GM19025 (cell line): Measurements from ENCODE around the gene KRTAP10-5.

Source experiments
- ATAC-seq: cut with Tn5 transposase; IDR thresholded peaks from one replicate; pipeline ENCODE4 v1.9.1; 2021; ENCODE audit warnings: mild to moderate bottlenecking, low read depth, moderate library complexity; ENCODE audit not compliant: unreplicated experiment

The KRTAP10-5 gene

GRCh38 chr21:44532712-44533111 lies 47.7 kb downstream of the KRTAP10-5 start:
- ATAC-seq: no peak

GRCh38 chr21:44531606-44532564 lies 48.5 kb downstream of the KRTAP10-5 start:
- no peak for ATAC-seq

GRCh38 chr21:44530903-44531605 lies 49.4 kb downstream of the KRTAP10-5 start:
- no peak for ATAC-seq

- ATAC-seq: no peak
These were observed 50.0 kb downstream of the KRTAP10-5 start for GRCh38 chr21:44530221-44530902.

- ATAC-seq: no peak
These were observed 50.8 kb downstream of the KRTAP10-5 start for GRCh38 chr21:44529503-44530125.
